Astrocyte (in vitro differentiated cells and primary cell): ENCODE results near the gene GPATCH1. TPM values are rescaled to one million over a fixed set of nuclear protein-coding genes. Genes with fewer than 3 reads are reported as not detected.
"Not testable (repeated sequence)": the region's sequence is repeated elsewhere in the genome, so short reads cannot be mapped to it uniquely, and the experiment has no call there.

Source experiments
- DNase-seq: peaks from one replicate; pipeline ENCODE4 v3.0.0-alpha.2; 2010; ENCODE audit warnings: low read depth
- FAIRE-seq: peaks from 2 replicates; lab custom pipeline; 2011; peaks lifted over from hg19 to GRCh38; lab: Jason Lieb, UNC
- H2AFZ ChIP-seq: 2 replicates; pipeline ENCODE4 v1.6.0; 2012; ENCODE audit warnings: low read depth, low read length, inconsistent platforms
- H3K27ac ChIP-seq: 2 replicates; pipeline ENCODE4 v1.5.1; 2011; ENCODE audit warnings: low read depth, low read length, inconsistent platforms
- H3K27me3 ChIP-seq: 2 replicates; pipeline ENCODE4 v1.6.0; 2011; ENCODE audit warnings: low read length, inconsistent platforms; ENCODE audit not compliant: insufficient read depth
- H3K36me3 ChIP-seq: 2 replicates; pipeline ENCODE4 v1.5.1; 2011; ENCODE audit warnings: low read length, inconsistent platforms; ENCODE audit not compliant: insufficient read depth
- H3K4me1 ChIP-seq: 2 replicates; pipeline ENCODE4 v1.5.1; 2011; ENCODE audit warnings: low read length, inconsistent platforms; ENCODE audit not compliant: insufficient read depth
- H3K4me2 ChIP-seq: 2 replicates; pipeline ENCODE4 v1.6.0; 2012; ENCODE audit warnings: low read length, inconsistent platforms
- H3K4me3 ChIP-seq: 2 replicates; pipeline ENCODE4 v1.5.1; 2011; ENCODE audit warnings: low read depth, mild to moderate bottlenecking, low read length, inconsistent platforms; ENCODE audit not compliant: insufficient read depth
- H3K79me2 ChIP-seq: 2 replicates; pipeline ENCODE4 v1.6.0; 2012; ENCODE audit warnings: mild to moderate bottlenecking, low read length, inconsistent platforms; ENCODE audit not compliant: insufficient read depth
- H3K9ac ChIP-seq: 2 replicates; pipeline ENCODE4 v1.6.0; 2012; ENCODE audit warnings: mild to moderate bottlenecking, low read length, inconsistent platforms
- H3K9me3 ChIP-seq: 2 replicates; pipeline ENCODE4 v1.5.1; 2012; ENCODE audit warnings: low read depth, mild to moderate bottlenecking, low read length, inconsistent platforms; ENCODE audit not compliant: insufficient read depth
- H4K20me1 ChIP-seq: 2 replicates; pipeline ENCODE4 v1.6.0; 2012; ENCODE audit warnings: low read length, inconsistent platforms; ENCODE audit not compliant: insufficient read depth
- H3K27ac Mint-ChIP-seq: one replicate; pipeline ENCODE4 v1.8.0; 2021; ENCODE audit warnings: mild to moderate bottlenecking, mixed read lengths; ENCODE audit not compliant: unreplicated experiment
- H3K27me3 Mint-ChIP-seq: one replicate; pipeline ENCODE4 v1.8.0; 2021; ENCODE audit warnings: low read depth, mixed read lengths; ENCODE audit not compliant: unreplicated experiment
- H3K36me3 Mint-ChIP-seq: one replicate; pipeline ENCODE4 v1.8.0; 2021; ENCODE audit warnings: low read depth, mixed read lengths; ENCODE audit not compliant: unreplicated experiment
- H3K4me1 Mint-ChIP-seq: one replicate; pipeline ENCODE4 v1.8.0; 2021; ENCODE audit warnings: low read depth, mixed read lengths; ENCODE audit not compliant: unreplicated experiment
- H3K4me3 Mint-ChIP-seq: one replicate; pipeline ENCODE4 v1.8.0; 2021; ENCODE audit warnings: mild to moderate bottlenecking, moderate library complexity, mixed read lengths; ENCODE audit not compliant: unreplicated experiment
- H3K9me3 Mint-ChIP-seq: one replicate; pipeline ENCODE4 v1.8.0; 2021; ENCODE audit warnings: mild to moderate bottlenecking, mixed read lengths; ENCODE audit not compliant: unreplicated experiment
- CTCF ChIP-seq: IDR thresholded peaks from 2 replicates; pipeline ENCODE4 v1.5.1; 2011; ENCODE audit warnings: low read depth, mild to moderate bottlenecking, inconsistent platforms, low read length, moderate library complexity; ENCODE audit not compliant: insufficient read depth
- EZH2 ChIP-seq: IDR thresholded peaks from 2 replicates; pipeline ENCODE4 v1.6.1; 2012; ENCODE audit warnings: mild to moderate bottlenecking, low read length, inconsistent platforms; ENCODE audit not compliant: insufficient read depth
- total RNA-seq: library from RNA; stranded (reverse); gene quantifications from 2 replicates; pipeline ENCODE4 v1.2.1, GENCODE V29; 2021

The GPATCH1 gene
- total RNA-seq, 1 donor from 2014 or later: 6.1 TPM

GRCh38 chr19:33124207-33125098 is 43.5 kb downstream of the GPATCH1 start:
- no peaks in the 10 kb centered on the region for H3K27me3 Mint-ChIP-seq
- no peak overlapping the region for H3K27ac Mint-ChIP-seq
- H3K27me3 ChIP-seq: no peaks in the 10 kb centered on the region
- FAIRE-seq (no peak), DNase-seq (no peak)
- no peak overlapping the region for H3K27ac ChIP-seq
- H3K36me3 Mint-ChIP-seq: peaks cover 2% of the 10 kb centered on the region
- peaks cover 2% of the 10 kb centered on the region for H3K36me3 ChIP-seq
- no peak overlapping the region for H2AFZ ChIP-seq
- no peak for TF ChIP-seq EZH2
- no peak for TF ChIP-seq CTCF
- no peak overlapping the region for H3K4me2 ChIP-seq
- H3K4me3 ChIP-seq: no peak overlapping the region
- H3K4me1 ChIP-seq: no peaks in the 10 kb centered on the region
- no peaks in the 10 kb centered on the region for H4K20me1 ChIP-seq
- H3K9ac ChIP-seq: no peak overlapping the region
- no peaks in the 10 kb centered on the region for H3K4me1 Mint-ChIP-seq
- no peaks in the 10 kb centered on the region for H3K9me3 Mint-ChIP-seq
- H3K4me3 Mint-ChIP-seq: no peak overlapping the region
- H3K79me2 ChIP-seq: no peaks in the 10 kb centered on the region
- H3K9me3 ChIP-seq: no peaks in the 10 kb centered on the region

GRCh38 chr19:33125929-33126388 is 45.0 kb downstream of the GPATCH1 start:
- H3K9me3 Mint-ChIP-seq: no peaks in the 10 kb centered on the region

GRCh38 chr19:33126712-33127111 is 45.7 kb downstream of the GPATCH1 start:
- not testable (repeated sequence) for H3K36me3 Mint-ChIP-seq, H3K9me3 ChIP-seq, H3K9ac ChIP-seq, H3K36me3 ChIP-seq, H3K27ac Mint-ChIP-seq, H3K4me3 ChIP-seq, H3K27me3 Mint-ChIP-seq, H3K27me3 ChIP-seq, H3K4me2 ChIP-seq, H2AFZ ChIP-seq, H4K20me1 ChIP-seq, H3K27ac ChIP-seq, H3K4me1 ChIP-seq, DNase-seq, H3K79me2 ChIP-seq, FAIRE-seq, H3K4me3 Mint-ChIP-seq, H3K4me1 Mint-ChIP-seq, H3K9me3 Mint-ChIP-seq

More at GRCh38 chr19:33125929-33126388, 45.0 kb downstream of the GPATCH1 start:
- Histone ChIP-seq H3K9me3 (no peaks in the 10 kb centered on the region), H3K9ac (no peak overlapping the region), H3K4me3 (no peak overlapping the region), H3K4me2 (no peak overlapping the region), H3K27me3 (no peaks in the 10 kb centered on the region), H4K20me1 (no peaks in the 10 kb centered on the region), H3K36me3 (peaks cover 4% of the 10 kb centered on the region), H3K27ac (no peak overlapping the region), H3K4me1 (no peaks in the 10 kb centered on the region), H3K79me2 (no peaks in the 10 kb centered on the region), H2AFZ (peak overlapping the region; percentile 23)
- DNase-seq: peak; percentile 40
- no peak overlapping the region for H3K27ac Mint-ChIP-seq
- no peak overlapping the region for H3K4me3 Mint-ChIP-seq
- no peaks in the 10 kb centered on the region for H3K4me1 Mint-ChIP-seq
- H3K36me3 Mint-ChIP-seq: peaks cover 2% of the 10 kb centered on the region
- H3K27me3 Mint-ChIP-seq: no peaks in the 10 kb centered on the region
- no peak for TF ChIP-seq EZH2
- peak; percentile 83 for TF ChIP-seq CTCF
- no peak for FAIRE-seq
